GM12875 (cell line): ENCODE data around the gene MARS1.
"Not testable (repeated sequence)": the region's sequence is repeated elsewhere in the genome, so short reads cannot be mapped to it uniquely, and the experiment has no call there.

Experiments used
- H3K4me3 ChIP-seq: one replicate; pipeline ENCODE4 v1.5.1; 2011; ENCODE audit warnings: low read depth, low read length, control low read depth
- CTCF ChIP-seq: IDR thresholded peaks from 2 replicates; pipeline ENCODE4 v1.5.1; 2011; ENCODE audit warnings: low read depth, mild to moderate bottlenecking, control low read depth, inconsistent platforms, low read length, moderate library complexity, borderline replicate concordance; ENCODE audit not compliant: insufficient read depth

The MARS1 gene

GRCh38 chr12:57554453-57554852 is 66.6 kb downstream of the MARS1 start:
- TF ChIP-seq CTCF: no peak
- H3K4me3 ChIP-seq: no peak overlapping the region

DNA sequence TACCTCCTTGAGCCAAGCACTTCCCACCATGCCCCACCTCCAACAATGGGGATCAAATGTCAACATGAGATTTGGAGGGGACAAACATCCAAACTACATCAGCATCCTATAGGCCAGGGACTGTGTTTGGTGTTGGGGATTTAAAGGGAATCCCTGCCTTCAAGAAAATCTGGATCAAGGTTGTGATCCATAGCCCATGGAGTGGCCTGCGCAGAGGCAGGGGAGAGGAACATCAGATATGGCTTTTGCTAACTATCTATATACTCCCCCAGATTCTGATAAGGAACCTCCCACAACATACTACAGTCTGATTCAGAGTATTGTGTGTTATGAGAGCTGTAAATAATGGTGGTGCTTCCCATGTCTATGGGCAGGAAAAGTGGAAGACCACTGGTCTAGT is 67.0 kb downstream of the MARS1 start:
- H3K4me3 ChIP-seq: no peak overlapping the region
- TF ChIP-seq CTCF: no peak

DNA sequence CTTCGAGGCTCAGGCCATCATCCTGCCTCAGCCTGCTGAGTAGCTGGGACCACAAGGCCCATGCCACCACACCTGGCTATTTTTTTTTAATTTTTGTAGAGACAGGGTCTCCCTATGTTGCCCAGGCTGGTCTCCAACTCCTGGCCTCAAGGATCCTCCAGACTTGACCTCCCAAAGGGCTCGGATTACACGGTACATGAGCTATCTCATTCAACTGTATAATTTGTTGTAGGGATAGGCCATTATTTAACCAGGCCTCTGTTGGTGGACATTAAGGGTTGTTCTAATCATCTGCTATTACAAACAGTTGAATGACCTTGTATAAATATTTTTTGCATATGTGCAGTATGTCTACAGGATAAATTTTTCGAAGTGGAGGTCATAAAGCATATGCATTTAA is 71.0 kb downstream of the MARS1 start:
- no peak for TF ChIP-seq CTCF
- no peak overlapping the region for H3K4me3 ChIP-seq

DNA sequence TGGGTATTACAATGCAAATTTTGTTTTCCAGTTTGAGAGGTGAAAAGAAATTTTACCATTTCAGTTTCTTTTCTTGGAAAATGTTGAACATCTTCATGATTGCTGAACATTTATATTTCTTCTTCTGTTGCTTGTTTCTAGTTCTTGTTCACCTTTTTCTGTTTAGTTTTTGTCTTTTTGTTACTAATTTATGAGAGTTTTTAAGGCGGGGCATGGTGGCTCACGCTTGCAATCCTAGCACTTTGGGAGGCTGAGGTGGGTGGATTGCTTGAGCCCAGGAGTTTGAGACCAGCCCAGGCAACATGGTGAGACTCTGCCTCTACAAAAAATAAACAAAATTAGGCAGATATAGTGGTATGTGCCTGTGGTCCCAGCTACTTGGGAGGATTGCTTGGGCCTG is 72.6 kb downstream of the MARS1 start:
- TF ChIP-seq CTCF: no peak

DNA sequence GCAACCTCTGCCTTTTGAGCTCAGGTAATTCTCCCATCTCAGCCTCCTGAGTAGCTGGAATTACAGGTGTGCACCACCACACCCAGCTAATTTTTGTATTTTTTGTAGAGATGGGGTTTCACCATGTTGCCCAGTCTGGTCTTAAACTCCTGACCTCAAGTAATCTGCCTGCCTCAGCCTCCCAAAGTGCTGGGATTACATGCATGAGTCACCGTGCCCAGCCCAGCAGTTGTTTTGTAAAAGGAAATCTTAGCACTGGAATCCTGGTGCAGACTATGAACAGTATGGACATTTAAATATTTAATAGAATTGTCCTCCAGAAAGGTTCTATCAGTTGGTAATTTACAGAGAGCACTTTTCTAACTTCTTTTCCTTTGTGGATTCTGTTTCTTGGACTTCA is 73.2 kb downstream of the MARS1 start:
- H3K4me3 ChIP-seq: not testable (repeated sequence)

More for the DNA sequence above, 72.6 kb downstream of the MARS1 start:
- H3K4me3 ChIP-seq: no peak overlapping the region

DNA sequence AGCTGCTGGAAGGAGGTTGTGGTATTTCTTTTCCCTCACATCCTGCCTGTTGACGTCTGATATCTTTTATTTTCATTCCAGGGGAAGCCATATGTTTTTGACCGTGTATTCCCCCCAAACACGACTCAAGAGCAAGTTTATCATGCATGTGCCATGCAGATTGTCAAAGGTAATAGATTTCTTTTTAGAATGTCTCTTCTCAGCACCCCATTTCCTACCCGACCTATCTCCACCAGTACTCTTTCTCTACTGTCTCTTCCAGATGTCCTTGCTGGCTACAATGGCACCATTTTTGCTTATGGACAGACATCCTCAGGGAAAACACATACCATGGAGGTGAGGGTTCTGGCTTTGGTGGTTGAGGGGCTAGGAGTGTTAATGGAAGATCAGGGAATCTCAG is 75.5 kb downstream of the MARS1 start:
- no peak overlapping the region for H3K4me3 ChIP-seq
- TF ChIP-seq CTCF: no peak

GRCh38 chr12:57564178-57564740 is 76.4 kb downstream of the MARS1 start:
- no peak for TF ChIP-seq CTCF

More at GRCh38 chr12:57564178-57564740, 76.4 kb downstream of the MARS1 start:
- H3K4me3 ChIP-seq: no peak overlapping the region
